NCI-H2029 treated with DMSO at 0.1 percent for 48 hours (cell line): ENCODE results near the gene RIMS1.
A peak's percentile ranks its signal among the peaks of the same experiment; 100 is the strongest.
"Not testable (repeated sequence)": the region's sequence is repeated elsewhere in the genome, so short reads cannot be mapped to it uniquely, and the experiment has no call there.

Experiments used
- DNase-seq: peaks from one replicate; lab custom pipeline; 2025; lab: John Stamatoyannopoulos, UW

RIMS1 gene

GRCh38 chr6:72335203-72335602 lies 448.9 kb downstream of the RIMS1 start:
- not testable (repeated sequence) for DNase-seq

- no peak for DNase-seq
Observed at GRCh38 chr6:72348926-72349325, 462.6 kb downstream of the RIMS1 start.

GRCh38 chr6:72350296-72350881 lies 464.0 kb downstream of the RIMS1 start:
- DNase-seq: no peak

GRCh38 chr6:72363844-72364740 lies 477.7 kb downstream of the RIMS1 start:
- no peak for DNase-seq

GRCh38 chr6:72365773-72366172 lies 479.4 kb downstream of the RIMS1 start:
- DNase-seq: no peak

- DNase-seq: no peak
Observed at GRCh38 chr6:72367439-72367838, 481.1 kb downstream of the RIMS1 start.

GRCh38 chr6:72371473-72371872 lies 485.1 kb downstream of the RIMS1 start:
- DNase-seq: no peak

- DNase-seq: no peak
Observed at GRCh38 chr6:72374172-72374571, 487.8 kb downstream of the RIMS1 start.

GRCh38 chr6:72374857-72375256 lies 488.5 kb downstream of the RIMS1 start:
- no peak for DNase-seq

GRCh38 chr6:72376736-72377135 lies 490.4 kb downstream of the RIMS1 start:
- no peak for DNase-seq

GRCh38 chr6:72381076-72381475 lies 494.7 kb downstream of the RIMS1 start:
- DNase-seq: no peak

GRCh38 chr6:72382602-72383529 lies 496.5 kb downstream of the RIMS1 start:
- no peak for DNase-seq

- no peak for DNase-seq
Observed at GRCh38 chr6:72386324-72386723, 500.0 kb downstream of the RIMS1 start.

- no peak for DNase-seq
Observed at GRCh38 chr6:72389698-72390097, 503.3 kb downstream of the RIMS1 start.

- DNase-seq: no peak
Observed at GRCh38 chr6:72390548-72390947, 504.2 kb downstream of the RIMS1 start.

GRCh38 chr6:72401865-72402264 lies 515.5 kb downstream of the RIMS1 start:
- no peak for DNase-seq

- DNase-seq: no peak
Observed at GRCh38 chr6:72403413-72403812, 517.1 kb downstream of the RIMS1 start.

GRCh38 chr6:72406517-72406916 lies 520.2 kb downstream of the RIMS1 start:
- DNase-seq: no peak

- no peak for DNase-seq
Observed at GRCh38 chr6:72410769-72411168, 524.4 kb downstream of the RIMS1 start.

- DNase-seq: peak; percentile 83
Observed at GRCh38 chr6:72411872-72412708, 525.7 kb downstream of the RIMS1 start.

- no peak for DNase-seq
Observed at GRCh38 chr6:72412709-72413044, 526.3 kb downstream of the RIMS1 start.

GRCh38 chr6:72413884-72414283 lies 527.5 kb downstream of the RIMS1 start:
- no peak for DNase-seq
